Activated CD8-positive, alpha-beta memory T cell treated with anti-CD3 and anti-CD28 coated beads for 24 hours (primary cell): ENCODE data around the gene ATXN7L2.
"Not testable (repeated sequence)": the region's sequence is repeated elsewhere in the genome, so short reads cannot be mapped to it uniquely, and the experiment has no call there.

Experiments
- DNase-seq: peaks from one replicate; pipeline ENCODE4 v3.0.0-alpha.2; 2020

Gene ATXN7L2

GRCh38 chr1:109483672-109484518 lies at the start of gene ATXN7L2:
TSS of gene ATXN7L2 (plus strand) at chr1:109483905. CDS start at chr1:109483954, 49 bp downstream.
- peak; percentile 93 for DNase-seq

- DNase-seq, result no peak
Measured at GRCh38 chr1:109434484-109434883, 49.2 kb upstream of the ATXN7L2 start.

- no peak for DNase-seq
Measured at GRCh38 chr1:109438798-109439297, 44.9 kb upstream of the ATXN7L2 start.

GRCh38 chr1:109441069-109441468 lies 42.6 kb upstream of the ATXN7L2 start:
- no peak for DNase-seq

GRCh38 chr1:109443476-109443875 lies 40.2 kb upstream of the ATXN7L2 start:
- no peak for DNase-seq

- no peak for DNase-seq
Measured at GRCh38 chr1:109444346-109444745, 39.4 kb upstream of the ATXN7L2 start.

GRCh38 chr1:109445949-109446695 lies 37.6 kb upstream of the ATXN7L2 start:
- DNase-seq, result not testable (repeated sequence)

- DNase-seq, result no peak
Measured at GRCh38 chr1:109447524-109447923, 36.2 kb upstream of the ATXN7L2 start.

- no peak for DNase-seq
Measured at GRCh38 chr1:109454497-109455133, 29.1 kb upstream of the ATXN7L2 start.

GRCh38 chr1:109457819-109458218 lies 25.9 kb upstream of the ATXN7L2 start:
- DNase-seq, result no peak

- no peak for DNase-seq
Measured at GRCh38 chr1:109466125-109466451, 17.6 kb upstream of the ATXN7L2 start.

GRCh38 chr1:109466452-109467300 lies 17.0 kb upstream of the ATXN7L2 start, which contains the start of gene SYPL2:
TSS of gene SYPL2 (plus strand) at chr1:109466546. CDS start at chr1:109466844, 298 bp downstream.
- DNase-seq, result no peak

- DNase-seq, result no peak
Measured at GRCh38 chr1:109467301-109467777, 16.4 kb upstream of the ATXN7L2 start.

GRCh38 chr1:109468061-109468460 lies 15.6 kb upstream of the ATXN7L2 start:
- no peak for DNase-seq

- DNase-seq, result no peak
Measured at GRCh38 chr1:109468903-109469302, 14.8 kb upstream of the ATXN7L2 start.

- DNase-seq, result no peak
Measured at GRCh38 chr1:109470245-109470644, 13.5 kb upstream of the ATXN7L2 start.

- no peak for DNase-seq
Measured at GRCh38 chr1:109472779-109473178, 10.9 kb upstream of the ATXN7L2 start.

GRCh38 chr1:109473284-109474057 lies 10.2 kb upstream of the ATXN7L2 start:
- DNase-seq, result not testable (repeated sequence)

GRCh38 chr1:109474697-109475096 lies 9.0 kb upstream of the ATXN7L2 start:
- no peak for DNase-seq

- DNase-seq, result no peak
Measured at GRCh38 chr1:109475261-109475660, 8.4 kb upstream of the ATXN7L2 start.

- DNase-seq, result no peak
Measured at GRCh38 chr1:109476825-109477224, 6.9 kb upstream of the ATXN7L2 start.
